DND-41 (cell line): ENCODE data around the gene HSPB9.

Source experiments
- ATAC-seq: fragments of 200-7000 bp; cut with Tn5 transposase; 3 replicates; pipeline ENCODE4 v1.9.1; 2021; ENCODE audit warnings: low read depth; ENCODE audit not compliant: insufficient read depth
- DNase-seq: peaks from one replicate; pipeline ENCODE4 v3.0.0-alpha.2; 2020
- H2AFZ ChIP-seq: 2 replicates; pipeline ENCODE4 v1.6.0; 2012; ENCODE audit warnings: low read depth, low read length
- H3K27ac ChIP-seq: 2 replicates; pipeline ENCODE4 v1.5.1; 2012; ENCODE audit warnings: low read length, inconsistent platforms
- H3K27me3 ChIP-seq: fragments of 200-600 bp; sonication (generic); 2 replicates; pipeline ENCODE4 v1.6.0; 2012; ENCODE audit warnings: low read length, mild to moderate bottlenecking, inconsistent platforms; ENCODE audit not compliant: insufficient read depth, poor library complexity
- H3K36me3 ChIP-seq: 2 replicates; pipeline ENCODE4 v1.5.1; 2012; ENCODE audit warnings: low read length, inconsistent platforms; ENCODE audit not compliant: insufficient read depth
- H3K4me1 ChIP-seq: 2 replicates; pipeline ENCODE4 v1.5.1; 2012; ENCODE audit warnings: mild to moderate bottlenecking, low read length; ENCODE audit not compliant: insufficient read depth
- H3K4me2 ChIP-seq: 2 replicates; pipeline ENCODE4 v1.6.0; 2012; ENCODE audit warnings: mild to moderate bottlenecking, moderate library complexity, low read length, inconsistent platforms; ENCODE audit not compliant: insufficient read depth
- H3K4me3 ChIP-seq, 2 experiments: fragments of 200-600 bp in 1 of 2; shearing (Covaris generic) in 1 of 2; 2 replicates each; pipeline ENCODE4 v1.5.1; 2012 to 2016; ENCODE audit warnings: inconsistent platforms in 2 of 2, low read length in 2 of 2, mild to moderate bottlenecking in 2 of 2, low read depth in 1 of 2, moderate library complexity in 1 of 2
- H3K79me2 ChIP-seq: 2 replicates; pipeline ENCODE4 v1.6.0; 2012; ENCODE audit warnings: low read length, inconsistent platforms; ENCODE audit not compliant: insufficient read depth
- H3K9ac ChIP-seq: 2 replicates; pipeline ENCODE4 v1.6.0; 2012; ENCODE audit warnings: low read depth, mild to moderate bottlenecking, inconsistent platforms, low read length, moderate library complexity
- H3K9me3 ChIP-seq: 2 replicates; pipeline ENCODE4 v1.5.1; 2012; ENCODE audit warnings: low read length, moderate library complexity, mild to moderate bottlenecking, inconsistent platforms; ENCODE audit not compliant: insufficient read depth, severe bottlenecking
- H4K20me1 ChIP-seq: 2 replicates; pipeline ENCODE4 v1.6.0; 2012; ENCODE audit warnings: low read length; ENCODE audit not compliant: insufficient read depth
- EZH2 ChIP-seq: IDR thresholded peaks from 3 replicates; pipeline ENCODE4 v1.6.1; 2012; ENCODE audit warnings: borderline replicate concordance, low read depth, mild to moderate bottlenecking, moderate library complexity, low read length, inconsistent platforms; ENCODE audit not compliant: severe bottlenecking
- TF ChIP-seq, protein P1 (sequence below): IDR thresholded peaks from 2 replicates; pipeline ENCODE4 v1.5.1; 2012; ENCODE audit warnings: borderline replicate concordance, low read length, moderate library complexity, mild to moderate bottlenecking; ENCODE audit not compliant: poor library complexity, severe bottlenecking; ENCODE audit errors: extremely low read depth

HSPB9 gene

DNA sequence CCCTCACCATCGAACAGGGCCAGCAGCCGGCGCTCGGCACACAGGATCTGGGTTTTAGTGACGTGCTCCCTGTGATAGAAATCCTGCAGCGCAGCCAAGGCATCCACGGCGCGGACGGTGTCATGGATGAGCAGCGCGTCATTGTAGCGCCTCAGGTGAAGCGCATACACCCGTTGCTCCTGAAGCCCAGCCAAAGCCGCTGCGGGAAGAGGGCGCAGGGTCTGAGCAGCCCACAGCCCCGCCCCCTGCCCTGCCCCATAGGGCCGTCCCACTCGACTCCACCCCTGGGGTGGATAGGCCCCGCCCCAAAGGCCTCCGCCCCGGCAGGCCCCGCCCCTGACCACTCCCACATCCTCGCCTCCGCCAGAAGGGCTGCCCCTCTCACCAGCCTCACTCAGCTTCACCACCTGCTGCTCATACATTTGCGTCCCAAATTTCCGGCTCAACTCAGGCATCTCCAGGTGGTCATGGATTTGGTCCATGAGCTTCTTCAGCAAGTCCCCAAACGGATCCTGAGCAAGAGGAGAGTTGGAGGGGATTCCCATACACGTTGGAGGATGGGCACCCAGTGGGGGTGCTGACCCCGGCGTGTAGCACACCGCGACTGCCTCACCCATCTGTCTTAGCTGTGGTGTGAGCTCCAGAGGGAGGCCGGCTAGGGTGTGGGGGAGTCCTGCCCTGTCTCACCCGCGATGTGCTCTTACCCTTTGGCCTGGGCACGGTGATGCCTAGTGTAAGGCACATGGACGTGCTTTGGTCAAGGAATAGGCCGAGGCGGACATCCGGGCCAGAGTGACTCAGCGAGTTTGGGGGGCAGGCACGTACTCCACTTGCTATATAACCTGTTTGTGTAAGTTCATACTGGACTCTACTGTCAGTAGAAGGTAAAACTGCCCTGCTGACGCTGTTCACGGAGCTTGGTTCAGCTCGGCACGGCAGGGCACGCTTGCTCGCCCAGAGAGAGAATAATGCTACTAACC is 14.7 kb upstream of the HSPB9 start:
- H3K9ac ChIP-seq: no peak overlapping the region
- no peaks in the 10 kb centered on the region for H3K9me3 ChIP-seq
- H3K79me2 ChIP-seq: peaks cover 6% of the 10 kb centered on the region; the same call in 1 of the 2 replicates
- peak; percentile 89 for DNase-seq
- H3K36me3 ChIP-seq: no peaks in the 10 kb centered on the region
- peaks cover 28% of the 10 kb centered on the region for H3K4me1 ChIP-seq
- H4K20me1 ChIP-seq: no peaks in the 10 kb centered on the region
- no peak overlapping the region for H3K27ac ChIP-seq
- ATAC-seq: peak; percentile 70
- TF ChIP-seq, protein P1, sequence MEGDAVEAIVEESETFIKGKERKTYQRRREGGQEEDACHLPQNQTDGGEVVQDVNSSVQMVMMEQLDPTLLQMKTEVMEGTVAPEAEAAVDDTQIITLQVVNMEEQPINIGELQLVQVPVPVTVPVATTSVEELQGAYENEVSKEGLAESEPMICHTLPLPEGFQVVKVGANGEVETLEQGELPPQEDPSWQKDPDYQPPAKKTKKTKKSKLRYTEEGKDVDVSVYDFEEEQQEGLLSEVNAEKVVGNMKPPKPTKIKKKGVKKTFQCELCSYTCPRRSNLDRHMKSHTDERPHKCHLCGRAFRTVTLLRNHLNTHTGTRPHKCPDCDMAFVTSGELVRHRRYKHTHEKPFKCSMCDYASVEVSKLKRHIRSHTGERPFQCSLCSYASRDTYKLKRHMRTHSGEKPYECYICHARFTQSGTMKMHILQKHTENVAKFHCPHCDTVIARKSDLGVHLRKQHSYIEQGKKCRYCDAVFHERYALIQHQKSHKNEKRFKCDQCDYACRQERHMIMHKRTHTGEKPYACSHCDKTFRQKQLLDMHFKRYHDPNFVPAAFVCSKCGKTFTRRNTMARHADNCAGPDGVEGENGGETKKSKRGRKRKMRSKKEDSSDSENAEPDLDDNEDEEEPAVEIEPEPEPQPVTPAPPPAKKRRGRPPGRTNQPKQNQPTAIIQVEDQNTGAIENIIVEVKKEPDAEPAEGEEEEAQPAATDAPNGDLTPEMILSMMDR: no peak
- no peak for TF ChIP-seq EZH2
- no peak overlapping the region; the same call in 1 of the 2 replicates for H2AFZ ChIP-seq
- H3K4me2 ChIP-seq: peak overlapping the region; percentile 58
- H3K4me3 ChIP-seq: no peak overlapping the region
- H3K27me3 ChIP-seq: no peaks in the 10 kb centered on the region

DNA sequence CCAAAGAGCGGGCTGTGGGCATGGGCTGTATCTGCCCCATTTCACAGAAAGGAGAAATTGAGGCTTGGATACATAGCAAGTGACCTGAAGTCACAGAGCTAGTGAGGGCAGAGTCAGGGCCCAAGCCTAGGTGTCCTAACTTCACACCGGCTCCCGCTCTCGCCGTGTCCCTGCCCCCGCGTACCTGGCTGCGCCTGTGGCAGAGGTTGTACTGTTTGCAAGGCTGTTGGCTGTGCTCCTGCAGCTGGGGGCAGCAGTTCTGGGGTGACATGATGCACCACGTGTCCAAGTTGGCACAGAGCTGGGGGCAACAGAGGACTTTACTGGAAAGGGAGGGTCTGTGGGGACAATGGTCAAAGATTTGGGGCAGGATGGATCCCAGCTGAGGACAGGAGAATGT is 13.5 kb upstream of the HSPB9 start:
- no peaks in the 10 kb centered on the region for H3K27me3 ChIP-seq
- no peaks in the 10 kb centered on the region for H3K9me3 ChIP-seq
- peaks cover 6% of the 10 kb centered on the region; the same call in 1 of the 2 replicates for H3K79me2 ChIP-seq
- no peak overlapping the region for H3K27ac ChIP-seq
- no peak for TF ChIP-seq EZH2
- TF ChIP-seq, protein P1: no peak
- H3K4me3 ChIP-seq: no peak overlapping the region
- DNase-seq: no peak
- no peak for ATAC-seq
- H4K20me1 ChIP-seq: no peaks in the 10 kb centered on the region
- no peak overlapping the region for H2AFZ ChIP-seq
- H3K9ac ChIP-seq: no peak overlapping the region
- H3K4me2 ChIP-seq: no peak overlapping the region
- peaks cover 9% of the 10 kb centered on the region; the same call in 1 of the 2 replicates for H3K36me3 ChIP-seq
- H3K4me1 ChIP-seq: peaks cover 40% of the 10 kb centered on the region

DNA sequence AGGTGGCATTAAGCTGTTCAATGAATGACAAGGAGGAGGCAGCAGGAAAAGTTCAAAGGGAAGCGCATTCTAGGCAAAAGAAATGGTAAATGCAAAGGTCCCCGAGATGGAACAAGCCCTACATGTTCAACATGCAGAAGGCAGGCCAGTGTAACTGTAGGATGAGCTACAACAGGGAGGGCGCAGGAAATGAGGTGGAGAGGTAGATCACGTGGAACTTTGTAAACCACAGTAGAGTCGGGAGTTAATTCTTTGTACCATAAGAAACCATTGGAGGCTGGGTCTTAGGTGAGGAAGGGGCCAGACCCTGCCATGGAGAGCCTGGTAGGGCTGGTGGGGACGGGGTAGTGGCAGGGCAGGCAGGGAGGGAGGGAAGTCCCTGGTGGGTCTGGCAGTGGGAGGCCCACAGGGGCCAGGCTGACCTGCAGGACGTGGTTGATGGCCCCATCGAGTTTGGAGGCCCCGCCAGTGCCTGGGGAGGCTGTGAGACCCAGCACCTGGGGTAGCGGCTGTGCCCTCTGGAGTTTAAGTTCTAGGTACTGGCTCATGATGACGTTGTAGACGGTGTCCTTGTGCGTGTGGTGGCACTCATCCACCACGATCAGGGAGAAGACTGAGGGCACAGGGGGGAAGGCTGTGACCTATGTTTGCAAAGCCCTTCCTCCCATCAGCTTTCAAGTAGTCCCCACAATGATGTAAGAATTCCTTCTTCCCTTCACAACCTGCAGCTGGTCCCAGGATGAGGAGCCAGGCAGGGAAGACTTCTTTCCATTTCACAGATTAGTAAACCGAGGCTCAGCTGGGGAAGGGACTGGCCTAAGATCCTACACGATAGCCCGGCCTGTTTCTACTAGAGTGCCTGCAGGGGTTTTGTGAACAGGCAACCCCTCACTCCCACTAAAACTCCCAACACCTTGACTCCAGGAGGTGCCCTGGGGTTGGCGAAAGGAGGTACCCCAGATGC is 12.0 kb upstream of the HSPB9 start:
- no peaks in the 10 kb centered on the region for H3K27me3 ChIP-seq
- H3K36me3 ChIP-seq: peaks cover 22% of the 10 kb centered on the region
- no peak overlapping the region for H3K4me3 ChIP-seq
- H2AFZ ChIP-seq: no peak overlapping the region
- peaks cover 47% of the 10 kb centered on the region for H3K4me1 ChIP-seq
- DNase-seq (no peak), ATAC-seq (no peak)
- H3K4me2 ChIP-seq: 0 out of 2 replicates have a peak overlapping the region, but pooled peaks have one; percentile 89
- TF ChIP-seq EZH2: no peak
- TF ChIP-seq, protein P1: no peak
- H4K20me1 ChIP-seq: no peaks in the 10 kb centered on the region
- H3K9ac ChIP-seq: no peak overlapping the region
- H3K27ac ChIP-seq: no peak overlapping the region; the same call in 1 of the 2 replicates
- H3K9me3 ChIP-seq: no peaks in the 10 kb centered on the region
- H3K79me2 ChIP-seq: peaks cover 6% of the 10 kb centered on the region; the same call in 1 of the 2 replicates
